GM18519 (cell line): ENCODE results near the gene CREBZF.

ENCODE experiments used
- ATAC-seq: cut with Tn5 transposase; IDR thresholded peaks from one replicate; pipeline ENCODE4 v1.9.1; 2021; ENCODE audit warnings: mild to moderate bottlenecking, moderate library complexity; ENCODE audit not compliant: unreplicated experiment, low FRiP score

CREBZF gene, protein sequence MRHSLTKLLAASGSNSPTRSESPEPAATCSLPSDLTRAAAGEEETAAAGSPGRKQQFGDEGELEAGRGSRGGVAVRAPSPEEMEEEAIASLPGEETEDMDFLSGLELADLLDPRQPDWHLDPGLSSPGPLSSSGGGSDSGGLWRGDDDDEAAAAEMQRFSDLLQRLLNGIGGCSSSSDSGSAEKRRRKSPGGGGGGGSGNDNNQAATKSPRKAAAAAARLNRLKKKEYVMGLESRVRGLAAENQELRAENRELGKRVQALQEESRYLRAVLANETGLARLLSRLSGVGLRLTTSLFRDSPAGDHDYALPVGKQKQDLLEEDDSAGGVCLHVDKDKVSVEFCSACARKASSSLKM

GRCh38 chr11:85664615-85665481 lies at the start of gene CREBZF:
TSS of gene CREBZF (minus strand) at chr11:85665129. CDS start at chr11:85664875, 254 bp downstream.
- peak; percentile 87 for ATAC-seq

- no peak for ATAC-seq
These were observed 48.0 kb upstream of the CREBZF start for GRCh38 chr11:85712953-85713352.

DNA sequence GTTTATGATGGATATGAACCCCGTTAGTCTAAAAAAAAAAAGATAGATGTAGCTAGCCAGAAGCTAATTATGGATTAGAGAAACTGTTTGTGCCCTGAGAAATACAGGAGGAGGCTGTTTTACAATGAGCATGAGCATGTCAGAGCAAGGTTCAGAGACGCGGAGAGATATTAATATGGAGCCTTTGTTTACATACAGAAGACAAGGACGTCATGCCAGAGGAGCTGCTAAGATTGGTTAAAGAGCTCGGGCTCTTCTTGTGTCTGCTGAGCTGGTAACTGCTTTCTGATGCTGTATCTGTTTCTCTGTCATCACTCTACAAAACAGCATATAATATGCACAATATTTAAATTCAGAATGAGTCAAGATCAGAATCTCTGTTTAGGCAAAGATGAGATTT lies 46.0 kb upstream of the CREBZF start:
- no peak for ATAC-seq

- no peak for ATAC-seq
These were observed 45.2 kb upstream of the CREBZF start for GRCh38 chr11:85709941-85710702.

DNA sequence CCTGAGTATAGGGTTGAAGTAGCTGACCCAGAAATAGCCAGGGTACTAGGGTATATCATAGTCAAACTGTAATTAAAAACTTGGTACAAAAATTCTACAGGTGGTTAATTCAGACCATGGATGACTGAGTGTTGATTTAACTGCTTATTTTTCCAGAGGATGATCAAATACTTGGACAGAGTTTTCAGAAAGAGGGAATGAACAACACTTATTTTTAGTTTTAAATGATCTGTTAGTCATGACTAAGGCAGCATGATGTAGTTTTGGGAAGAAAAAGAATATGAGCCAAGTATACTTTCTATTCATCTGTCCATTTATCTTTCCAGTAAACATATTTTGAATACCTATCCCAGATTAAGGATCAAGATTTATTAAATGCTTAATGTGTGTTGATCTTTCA lies 40.9 kb upstream of the CREBZF start:
- no peak for ATAC-seq

- no peak for ATAC-seq
These were observed 40.0 kb upstream of the CREBZF start for GRCh38 chr11:85704967-85705366.

- peak; percentile 81 for ATAC-seq
These were observed 35.2 kb upstream of the CREBZF start for GRCh38 chr11:85699957-85700741.

GRCh38 chr11:85698195-85698594 lies 33.3 kb upstream of the CREBZF start:
- no peak for ATAC-seq

DNA sequence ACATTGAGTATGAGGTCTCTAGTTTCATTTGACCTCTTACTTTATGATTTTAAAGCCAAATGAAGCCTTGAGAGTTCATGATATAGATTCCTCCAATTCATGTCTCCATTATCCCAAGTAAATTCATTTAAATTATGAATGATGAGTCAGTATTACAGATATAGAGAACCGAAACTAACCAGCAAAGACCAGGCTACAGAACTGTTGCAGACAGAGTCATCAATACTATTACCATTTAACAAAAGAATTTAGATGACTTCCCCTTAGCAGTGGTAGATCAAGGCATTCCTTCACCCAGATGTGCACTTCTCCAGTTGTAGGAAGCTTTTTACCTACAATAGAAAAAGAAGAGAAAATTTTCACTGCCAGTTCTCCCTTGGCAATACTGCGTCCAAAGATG lies 32.8 kb upstream of the CREBZF start:
- ATAC-seq = no peak

DNA sequence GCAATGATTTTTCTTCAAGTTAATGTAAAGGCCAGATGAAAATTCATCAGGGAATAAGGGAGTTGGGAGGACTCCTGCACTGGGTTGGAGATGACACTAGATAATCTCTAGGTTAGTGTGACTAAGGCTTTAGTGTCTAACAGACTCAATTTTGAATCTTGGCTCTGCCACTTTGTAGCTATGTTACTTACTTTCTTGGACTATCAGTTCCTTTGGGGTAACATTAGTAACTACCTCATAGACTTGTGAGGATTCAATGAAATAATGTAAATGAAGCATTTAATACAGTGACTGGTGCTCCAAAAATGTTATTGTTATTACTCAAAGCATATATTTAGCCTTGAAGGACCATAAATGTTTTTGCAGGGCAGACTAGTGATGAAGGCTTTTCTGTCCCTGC lies 30.6 kb upstream of the CREBZF start:
- no peak for ATAC-seq

DNA sequence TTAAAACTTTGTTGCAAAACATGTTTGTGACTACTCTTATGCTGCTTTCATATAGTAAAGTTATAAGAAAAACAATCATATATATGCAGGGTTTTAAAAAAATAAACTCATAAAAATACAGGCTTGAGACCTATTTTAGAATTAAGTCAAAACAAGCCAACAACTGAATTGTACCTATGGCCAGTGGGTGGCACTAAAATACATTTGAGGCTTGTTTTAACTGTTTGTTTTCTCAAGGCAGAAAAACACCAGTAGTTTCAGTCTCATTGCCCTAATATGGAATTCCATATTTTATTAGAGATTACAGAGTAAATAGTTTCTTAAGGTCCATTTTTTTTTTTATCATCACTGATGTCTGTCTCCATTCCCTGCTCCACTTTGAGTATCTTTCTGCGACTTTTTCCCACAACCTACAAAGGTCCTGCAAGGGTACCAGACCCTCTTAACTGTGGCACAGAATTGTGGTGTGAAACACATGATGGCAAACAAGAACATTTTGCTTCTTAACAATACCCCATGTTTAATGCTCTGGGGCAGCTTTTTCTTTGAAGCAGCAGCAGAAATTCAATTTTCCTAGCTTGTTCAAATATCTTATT lies 29.6 kb upstream of the CREBZF start:
- no peak for ATAC-seq

- no peak for ATAC-seq
These were observed 21.0 kb upstream of the CREBZF start, which contains the start of gene CCDC89 for GRCh38 chr11:85685820-85686459. TSS of gene CCDC89 (minus strand) at chr11:85686195. CDS start at chr11:85686130, 65 bp downstream.

DNA sequence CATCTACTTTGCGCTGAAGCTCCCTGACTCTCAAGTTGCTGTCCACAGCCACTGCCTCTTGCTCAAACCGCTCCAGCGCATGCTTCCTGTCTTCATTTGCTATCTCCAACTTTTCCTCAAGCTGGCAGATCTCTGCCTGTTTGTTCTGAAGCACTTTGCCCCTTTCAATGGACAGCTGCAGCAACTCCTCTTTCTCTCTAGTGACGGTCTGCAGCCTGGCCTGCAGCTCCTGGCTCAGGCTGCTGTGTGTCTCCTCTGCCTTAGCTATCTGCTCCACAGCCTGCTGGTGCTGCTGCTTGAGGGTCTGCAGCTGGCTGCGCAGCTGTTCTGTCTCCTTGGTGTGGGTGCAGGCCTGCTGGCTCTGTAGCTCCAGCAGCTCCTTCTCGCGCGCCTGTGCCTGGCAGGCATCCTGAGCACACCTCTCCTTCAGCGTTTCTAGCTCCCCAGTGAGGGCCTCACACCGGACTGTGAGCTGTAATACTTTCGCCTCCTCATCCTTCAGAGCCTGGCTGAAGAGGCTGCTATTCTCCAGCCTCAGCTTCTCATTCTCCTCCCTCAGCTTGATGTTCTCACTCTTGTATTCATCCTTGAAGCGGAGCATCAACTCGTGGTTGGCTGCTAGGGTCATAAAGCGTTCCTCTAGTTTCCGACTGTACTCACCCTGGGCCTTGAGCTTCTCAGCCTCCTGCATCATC lies 20.3 kb upstream of the CREBZF start:
- ATAC-seq = no peak

GRCh38 chr11:85682330-85683305 lies 17.7 kb upstream of the CREBZF start:
- ATAC-seq = peak; percentile 65

GRCh38 chr11:85680897-85681296 lies 16.0 kb upstream of the CREBZF start:
- no peak for ATAC-seq

GRCh38 chr11:85679576-85679975 lies 14.6 kb upstream of the CREBZF start:
- ATAC-seq = no peak

- no peak for ATAC-seq
These were observed 8.5 kb upstream of the CREBZF start for GRCh38 chr11:85673393-85673792.
